Measurements from ENCODE around the gene BLMH.

BLMH gene, protein sequence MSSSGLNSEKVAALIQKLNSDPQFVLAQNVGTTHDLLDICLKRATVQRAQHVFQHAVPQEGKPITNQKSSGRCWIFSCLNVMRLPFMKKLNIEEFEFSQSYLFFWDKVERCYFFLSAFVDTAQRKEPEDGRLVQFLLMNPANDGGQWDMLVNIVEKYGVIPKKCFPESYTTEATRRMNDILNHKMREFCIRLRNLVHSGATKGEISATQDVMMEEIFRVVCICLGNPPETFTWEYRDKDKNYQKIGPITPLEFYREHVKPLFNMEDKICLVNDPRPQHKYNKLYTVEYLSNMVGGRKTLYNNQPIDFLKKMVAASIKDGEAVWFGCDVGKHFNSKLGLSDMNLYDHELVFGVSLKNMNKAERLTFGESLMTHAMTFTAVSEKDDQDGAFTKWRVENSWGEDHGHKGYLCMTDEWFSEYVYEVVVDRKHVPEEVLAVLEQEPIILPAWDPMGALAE
- 15.1 to 51.0 (median 35.8) reads per million in 17 experiments for total RNA-seq

- DNase-seq: peak; percentile 82 to 94 (median 88)
These were observed at the start of gene BLMH for GRCh38 chr17:30291543-30292285. Gene BLMH (minus strand): TSS chr17:30291944. CDS start chr17:30291819, 125 bp downstream.

- DNase-seq: no peak
These were observed 49.1 kb upstream of the BLMH start for GRCh38 chr17:30340801-30341356.

DNA sequence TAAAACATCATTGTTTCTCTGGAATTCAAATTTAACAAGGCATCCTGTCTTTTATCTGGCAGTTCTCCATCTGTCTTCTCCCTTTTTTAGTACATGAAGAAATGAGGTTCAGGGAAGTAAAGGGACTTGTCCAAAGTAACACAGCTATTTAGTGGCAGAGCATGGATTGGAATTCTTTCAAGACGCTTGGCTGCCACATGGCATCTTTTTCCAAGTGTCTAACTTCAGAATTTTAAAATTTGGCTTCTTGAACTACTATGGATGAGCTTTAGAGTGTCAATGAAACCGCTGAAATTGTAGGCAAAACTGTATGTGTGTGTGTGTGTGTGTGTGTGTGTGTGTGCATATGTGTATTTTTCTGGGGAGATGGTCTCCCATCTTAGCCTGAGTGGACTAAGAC is 47.3 kb upstream of the BLMH start:
- DNase-seq: no peak

DNA sequence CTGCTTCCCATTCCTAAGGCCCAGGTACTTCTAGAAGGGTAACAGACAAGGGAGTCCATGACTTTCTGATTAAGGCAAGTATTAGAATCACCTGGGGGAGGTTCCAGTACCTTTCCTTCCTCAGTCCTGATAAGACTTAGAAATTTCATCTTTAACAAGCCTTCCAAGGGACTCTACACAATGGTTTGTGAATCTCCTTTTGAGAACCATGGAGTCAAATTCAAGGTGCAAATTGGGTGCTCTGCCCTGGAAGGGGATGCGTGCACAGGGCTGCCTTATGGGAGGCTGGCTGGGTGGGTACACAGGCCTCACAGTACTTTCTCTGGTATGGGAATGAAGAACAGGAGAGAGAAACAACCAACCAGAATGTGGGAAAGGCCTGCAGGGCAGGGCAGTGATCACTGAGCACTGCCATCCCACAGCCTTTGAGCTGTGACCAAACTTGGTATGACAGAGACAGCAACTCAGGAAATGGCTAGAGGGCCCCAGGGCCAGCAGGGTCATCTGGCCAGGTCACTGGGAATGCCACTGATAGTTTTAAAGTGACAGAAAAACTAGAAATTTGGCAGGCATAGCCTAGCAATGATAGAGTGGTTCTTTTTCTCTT is 45.8 kb upstream of the BLMH start:
- peak in 3 of 4 experiments; percentile 37 to 53 (median 51) for DNase-seq

- peak; percentile 53 to 71 (median 66) for DNase-seq
These were observed 44.8 kb upstream of the BLMH start for GRCh38 chr17:30336369-30337171.

GRCh38 chr17:30334421-30334820 is 42.7 kb upstream of the BLMH start:
- DNase-seq: no peak

- DNase-seq: no peak
These were observed 42.0 kb upstream of the BLMH start, which contains the start of gene TMIGD1 for GRCh38 chr17:30333503-30334360. Gene TMIGD1 (minus strand): TSS chr17:30334057. CDS start chr17:30332133, 1,924 bp downstream.

DNA sequence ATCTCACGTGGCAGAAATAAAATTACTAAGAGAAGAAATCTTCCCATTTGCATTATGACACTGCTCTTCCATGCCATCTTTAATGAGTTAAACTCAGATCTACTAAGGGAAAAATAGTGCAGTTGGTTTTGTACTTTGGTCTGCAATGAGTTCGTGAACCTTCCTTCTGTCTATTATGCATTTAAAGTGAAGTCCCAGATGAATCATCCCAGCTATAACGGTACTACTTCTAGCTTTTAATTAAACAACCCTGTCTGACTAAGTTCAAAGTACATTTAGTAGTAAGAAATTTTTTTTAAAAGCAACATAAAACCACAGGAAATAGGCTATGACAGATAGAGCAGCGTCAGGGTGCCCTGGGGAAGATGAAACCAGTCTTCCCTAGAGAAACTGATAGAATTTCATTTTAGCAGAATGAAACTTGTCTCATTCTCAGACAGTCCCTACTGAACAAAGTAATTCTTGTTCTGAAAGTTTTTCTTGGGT is 40.4 kb upstream of the BLMH start:
- peak in 1 of 4 experiments; percentile 34 for DNase-seq

GRCh38 chr17:30326809-30327208 is 35.1 kb upstream of the BLMH start:
- no peak for DNase-seq

DNA sequence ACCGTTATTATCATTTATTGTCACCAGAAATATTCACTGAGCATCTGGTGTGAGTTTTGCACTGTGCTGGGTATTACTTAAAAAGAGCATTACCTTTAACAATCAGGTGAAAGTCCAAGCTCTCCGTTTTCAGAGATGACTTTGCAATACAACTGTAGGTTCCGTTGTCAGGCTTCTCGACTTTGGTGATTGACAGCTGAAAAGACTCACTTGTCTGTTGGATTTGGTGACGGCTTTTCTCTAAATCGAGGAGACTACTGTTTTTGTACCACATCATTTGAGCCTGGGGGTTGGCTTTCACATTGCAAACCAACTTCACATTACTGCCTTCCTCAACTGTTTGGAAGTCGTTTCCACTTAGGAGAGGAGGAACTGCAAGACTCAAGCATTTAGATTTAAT is 33.0 kb upstream of the BLMH start:
- no peak for DNase-seq

DNA sequence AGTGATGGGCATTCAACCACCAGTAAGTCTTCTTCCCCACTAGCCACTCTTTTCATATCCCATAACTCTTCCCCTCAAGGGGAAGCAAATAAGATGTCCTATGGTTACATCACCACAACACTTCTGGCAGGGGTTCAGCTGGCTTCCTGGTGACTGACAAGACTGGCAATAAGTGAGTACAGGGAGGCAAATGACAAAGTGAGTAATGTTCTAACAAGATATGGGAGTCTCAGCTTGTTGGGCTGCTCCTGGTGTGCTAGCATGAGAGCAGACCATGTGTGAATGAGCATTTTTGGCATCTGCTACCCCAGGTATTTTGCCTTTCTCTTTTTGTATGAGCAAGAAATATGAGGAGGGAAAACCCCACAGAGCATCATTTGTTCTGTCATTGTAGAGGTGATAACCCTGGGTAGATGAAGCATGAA is 32.2 kb upstream of the BLMH start:
- DNase-seq: peak; percentile 70 to 81 (median 73)

GRCh38 chr17:30323262-30323894 is 31.6 kb upstream of the BLMH start:
- DNase-seq: peak; percentile 62 to 78 (median 72)

GRCh38 chr17:30321314-30321713 is 29.6 kb upstream of the BLMH start:
- no peak for DNase-seq

DNA sequence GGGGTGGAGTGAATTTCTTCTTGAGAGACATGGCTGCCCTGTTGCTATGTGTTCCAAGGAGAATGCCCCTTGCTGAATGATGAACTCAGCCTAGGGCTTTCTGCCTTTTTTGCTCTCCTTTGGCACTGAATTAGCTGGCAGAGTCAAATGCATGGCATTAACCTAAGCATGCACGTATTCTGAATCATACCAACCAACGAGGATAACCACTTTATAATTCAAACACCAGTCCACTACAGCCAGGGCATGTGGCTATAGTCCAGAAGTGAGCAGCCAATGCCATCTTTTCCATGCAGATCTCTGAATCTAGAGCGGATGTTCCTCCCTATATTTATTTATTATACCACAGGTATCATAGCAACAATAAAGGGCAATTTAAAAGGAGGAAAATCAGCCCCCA is 26.4 kb upstream of the BLMH start:
- DNase-seq: no peak

DNA sequence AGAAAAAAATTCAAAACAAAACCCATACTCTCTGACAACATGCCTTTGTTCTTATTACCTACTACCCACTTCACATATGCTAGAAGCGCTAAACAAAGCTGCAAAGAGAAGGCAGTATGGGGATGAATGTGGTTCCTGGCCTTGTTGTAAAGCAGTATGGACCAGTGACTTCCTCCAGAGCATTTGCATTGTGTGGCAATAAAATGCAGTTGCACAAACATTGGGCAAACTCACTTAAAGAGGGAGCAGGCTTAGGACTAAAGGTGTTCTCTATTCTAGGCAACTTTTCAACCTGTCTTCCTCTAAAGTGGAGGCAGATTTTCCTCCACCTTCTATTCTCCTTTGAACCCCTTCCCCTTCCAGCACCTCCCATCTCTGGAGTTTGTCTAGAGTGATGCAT is 25.0 kb upstream of the BLMH start:
- peak; percentile 26 to 63 (median 46) for DNase-seq

GRCh38 chr17:30315106-30315505 is 23.4 kb upstream of the BLMH start:
- DNase-seq: no peak

DNA sequence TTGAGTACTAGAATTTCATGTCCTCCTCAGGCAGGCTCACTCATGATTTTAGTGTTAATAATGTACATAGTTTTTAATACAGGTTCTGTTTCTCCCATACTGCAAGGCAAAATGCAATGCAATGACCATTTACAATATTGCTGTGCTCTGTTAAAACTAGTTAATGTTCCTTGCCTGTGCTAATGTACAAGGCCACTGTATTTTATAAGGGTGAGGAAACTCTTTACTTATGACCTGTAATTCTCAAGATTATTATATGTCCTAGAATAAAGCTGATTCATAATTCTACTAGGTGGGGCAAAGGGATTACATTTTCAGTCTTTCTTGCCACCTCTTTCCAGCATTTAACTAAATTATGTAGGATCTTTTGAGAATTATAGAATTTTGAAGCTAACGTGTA is 22.7 kb upstream of the BLMH start:
- DNase-seq: no peak

- DNase-seq: no peak
These were observed 20.5 kb upstream of the BLMH start for GRCh38 chr17:30312226-30312625.

DNA sequence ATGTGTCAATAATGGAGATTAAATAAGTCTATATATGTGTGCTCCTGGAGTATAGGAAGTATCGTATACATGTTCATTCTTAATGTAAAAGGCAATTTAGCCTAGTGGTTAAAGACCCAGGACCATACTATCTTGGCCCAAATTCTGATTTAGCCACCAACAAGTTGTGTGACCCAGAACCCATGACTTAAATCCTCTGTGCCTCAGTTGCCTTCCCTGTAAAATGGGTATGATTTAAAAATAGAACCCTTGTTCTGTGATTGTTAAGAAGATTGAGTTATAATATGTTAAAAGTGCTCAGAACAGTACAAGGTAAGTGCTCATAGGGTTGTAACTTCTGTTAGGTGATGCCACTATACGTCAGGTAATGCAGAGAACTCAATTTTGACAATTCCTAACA is 18.8 kb upstream of the BLMH start:
- no peak for DNase-seq

DNA sequence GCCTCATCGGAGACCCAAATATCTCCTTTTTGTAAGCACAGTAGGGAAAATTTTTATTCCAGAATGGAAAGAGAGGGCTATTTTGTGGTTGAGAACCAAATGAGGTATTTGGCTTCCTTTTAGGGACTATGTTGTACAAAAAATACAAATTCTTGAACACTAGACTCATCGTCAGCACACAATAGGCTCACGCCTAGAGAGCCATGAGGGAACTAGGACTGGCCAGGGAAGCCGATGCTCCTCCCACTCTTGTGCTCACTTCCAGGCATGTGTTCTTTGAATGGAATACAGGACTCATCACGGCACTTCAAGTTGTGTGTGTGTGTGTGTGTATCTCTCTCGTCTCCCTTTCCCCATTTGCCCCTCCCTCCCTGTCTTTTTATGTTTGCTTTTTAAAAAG is 17.8 kb upstream of the BLMH start:
- no peak for DNase-seq
